Endothelial cell of umbilical vein (primary cell): Measurements from ENCODE around the gene CHTF8.

Experiments
- CTCF ChIP-seq, 2 donors: IDR thresholded peaks; 1 replicate in 1 of 2; 2 replicates in 1 of 2; pipeline ENCODE4 v1.5.1; 2011; ENCODE audit warnings: low read length in 2 of 2, mild to moderate bottlenecking in 2 of 2, moderate library complexity in 2 of 2, control low read depth in 1 of 2, inconsistent platforms in 1 of 2, low read depth in 1 of 2; ENCODE audit not compliant: insufficient read depth in 1 of 2; ENCODE audit errors: extremely low read depth in 1 of 2
- MAX ChIP-seq: IDR thresholded peaks from 2 replicates; pipeline ENCODE4 v1.6.1; 2011; ENCODE audit not compliant: insufficient read depth, insufficient read length

- no peak for TF ChIP-seq MAX
- no peak for TF ChIP-seq CTCF (IDR thresholded peaks at IDR 0.05; ENCODE audit: extremely low read depth in 1 of 2, insufficient read depth in 1 of 2, low read depth in 1 of 2, low read length in 2 of 2)
These were observed 27.8 kb upstream of the CHTF8 start for GRCh38 chr16:69160192-69160591.
